Measurements from ENCODE around the gene NOTCH1.

Gene NOTCH1

DNA sequence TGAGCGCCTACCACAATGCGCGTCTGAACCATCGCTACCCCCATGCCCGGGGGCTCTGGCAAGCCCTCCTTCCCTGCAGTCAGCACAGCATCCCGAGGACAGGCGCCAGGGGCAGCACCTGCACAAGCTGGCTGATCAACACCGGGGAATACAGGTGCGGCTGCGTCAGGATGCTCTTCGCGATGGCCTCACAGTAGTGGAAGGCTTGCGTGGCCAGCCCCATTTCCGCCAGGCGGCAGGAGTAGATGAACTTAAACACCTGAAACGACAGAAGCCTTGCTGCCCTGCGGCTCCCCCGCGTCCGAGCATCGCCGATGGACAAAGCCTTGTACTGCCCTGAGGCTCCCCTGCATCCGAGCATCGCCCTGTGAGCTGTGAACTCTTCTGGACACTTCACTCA lies 88.5 kb downstream of the NOTCH1 start:
- no peak for DNase-seq

- DNase-seq, result no peak
These were observed 89.6 kb downstream of the NOTCH1 start for GRCh38 chr9:136456258-136456657.

- DNase-seq, result no peak
These were observed 90.5 kb downstream of the NOTCH1 start for GRCh38 chr9:136455043-136456002.

- DNase-seq, result no peak
These were observed 91.6 kb downstream of the NOTCH1 start for GRCh38 chr9:136454026-136454796.

DNA sequence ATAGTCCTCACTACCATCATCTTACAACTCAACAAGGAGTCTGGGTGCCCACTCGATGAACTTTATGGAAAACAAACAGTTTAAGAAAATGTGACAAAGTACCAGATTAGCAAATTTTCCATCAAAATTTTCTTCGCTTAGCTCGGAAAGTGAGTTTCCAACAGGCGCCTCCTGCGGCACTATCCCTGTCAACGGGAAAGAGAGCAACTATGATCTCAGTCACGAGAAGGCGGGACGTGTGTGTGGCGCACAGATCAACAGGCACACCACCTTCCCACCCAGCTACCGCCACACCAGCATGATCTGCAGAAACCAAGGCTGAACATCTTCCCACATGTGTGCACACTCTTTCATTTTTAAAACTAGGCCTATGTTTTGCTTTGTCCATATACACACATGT lies 92.5 kb downstream of the NOTCH1 start:
- DNase-seq, result no peak

- no peak for DNase-seq
These were observed 94.5 kb downstream of the NOTCH1 start for GRCh38 chr9:136451221-136451877.

DNA sequence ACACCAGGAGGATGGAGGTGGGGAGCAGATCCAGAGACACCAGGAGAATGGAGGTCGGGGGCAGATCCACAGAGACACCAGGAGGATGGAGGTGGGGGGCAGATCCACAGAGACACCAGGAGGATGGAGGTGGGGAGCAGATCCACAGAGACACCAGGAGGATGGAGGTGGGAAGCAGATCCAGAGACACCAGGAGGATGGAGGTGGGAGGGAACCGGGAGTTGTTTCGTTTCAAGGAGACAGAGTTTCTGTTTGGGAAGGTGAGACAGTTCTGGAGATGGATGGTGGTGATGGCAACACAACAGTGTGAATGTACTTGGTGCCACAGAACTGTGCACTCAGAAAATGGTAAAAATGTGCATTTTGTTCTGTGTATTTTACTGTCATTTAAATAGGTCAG lies 97.2 kb downstream of the NOTCH1 start:
- DNase-seq, result no peak

GRCh38 chr9:136447173-136447778 lies 98.6 kb downstream of the NOTCH1 start:
- no peak for DNase-seq

- DNase-seq, result no peak
These were observed 100.0 kb downstream of the NOTCH1 start for GRCh38 chr9:136445799-136446198.

Measured in activated naive CD4-positive, alpha-beta T cell treated with Interleukin-2 at 50 U/mL for 16 hours (primary cell).